Measurements from ENCODE around the gene RAB31.

DNA sequence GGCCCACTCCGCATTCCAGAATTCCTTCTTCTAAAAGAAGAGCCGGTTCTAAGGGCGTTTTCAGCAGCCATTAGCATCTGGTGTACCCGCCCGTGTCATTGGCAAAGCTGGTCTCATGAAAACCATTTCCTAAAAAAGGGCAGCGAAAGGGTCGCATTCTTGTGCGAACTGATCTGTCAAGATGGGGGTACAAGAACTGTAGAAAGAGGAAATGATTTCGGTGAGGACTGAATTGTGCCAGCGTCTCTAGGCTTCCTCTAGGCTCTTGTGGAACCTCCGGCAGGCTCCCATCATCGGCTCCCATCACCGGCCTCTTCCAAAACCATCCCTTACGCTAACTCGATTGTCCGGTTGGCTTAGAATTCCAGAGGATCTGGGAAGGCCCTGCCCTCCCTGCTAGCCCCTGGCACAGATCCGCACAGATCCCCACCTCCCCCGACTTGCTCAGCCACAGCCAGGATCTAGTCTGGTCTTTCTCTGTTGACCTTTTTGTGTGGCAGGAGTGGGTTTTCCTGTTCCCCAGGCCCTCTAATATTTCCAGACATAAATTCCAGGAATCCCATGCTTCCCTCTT, 1.3 kb downstream of the RAB31 start:
- TF ChIP-seq, protein P1, sequence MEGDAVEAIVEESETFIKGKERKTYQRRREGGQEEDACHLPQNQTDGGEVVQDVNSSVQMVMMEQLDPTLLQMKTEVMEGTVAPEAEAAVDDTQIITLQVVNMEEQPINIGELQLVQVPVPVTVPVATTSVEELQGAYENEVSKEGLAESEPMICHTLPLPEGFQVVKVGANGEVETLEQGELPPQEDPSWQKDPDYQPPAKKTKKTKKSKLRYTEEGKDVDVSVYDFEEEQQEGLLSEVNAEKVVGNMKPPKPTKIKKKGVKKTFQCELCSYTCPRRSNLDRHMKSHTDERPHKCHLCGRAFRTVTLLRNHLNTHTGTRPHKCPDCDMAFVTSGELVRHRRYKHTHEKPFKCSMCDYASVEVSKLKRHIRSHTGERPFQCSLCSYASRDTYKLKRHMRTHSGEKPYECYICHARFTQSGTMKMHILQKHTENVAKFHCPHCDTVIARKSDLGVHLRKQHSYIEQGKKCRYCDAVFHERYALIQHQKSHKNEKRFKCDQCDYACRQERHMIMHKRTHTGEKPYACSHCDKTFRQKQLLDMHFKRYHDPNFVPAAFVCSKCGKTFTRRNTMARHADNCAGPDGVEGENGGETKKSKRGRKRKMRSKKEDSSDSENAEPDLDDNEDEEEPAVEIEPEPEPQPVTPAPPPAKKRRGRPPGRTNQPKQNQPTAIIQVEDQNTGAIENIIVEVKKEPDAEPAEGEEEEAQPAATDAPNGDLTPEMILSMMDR (optimal IDR thresholded peaks at IDR 0.05 in 1 of 3, IDR thresholded peaks at IDR 0.05 in 1 of 3, conservative IDR thresholded peaks at IDR 0.05 in 1 of 3; ENCODE audit: extremely low read depth in 1 of 3, insufficient read depth in 2 of 3, low read length in 3 of 3), result no peak
- TF ChIP-seq EZH2 (IDR thresholded peaks at IDR 0.05; ENCODE audit: low read length), result no peak

Data from keratinocyte (primary cell).